H9 (cell line): ENCODE measurements around the gene FAM13A. TPM values are rescaled to one million over a fixed set of nuclear protein-coding genes. Genes with fewer than 3 reads are reported as not detected.

ENCODE experiments used
- DNase-seq: peaks from one replicate; pipeline ENCODE4 v3.0.0-alpha.2; 2017
- H2AFZ ChIP-seq: one replicate; pipeline ENCODE4 v1.6.1; 2013; ENCODE audit warnings: mild to moderate bottlenecking, low read length, control low read depth, moderate library complexity
- H2AK5ac ChIP-seq: 2 replicates; pipeline ENCODE4 v1.6.1; 2013; ENCODE audit warnings: low read length, control low read depth, mixed read lengths; ENCODE audit not compliant: insufficient read length
- H2BK120ac ChIP-seq: one replicate; pipeline ENCODE4 v1.6.1; 2013; ENCODE audit warnings: low read depth, mild to moderate bottlenecking, low read length, control low read depth, inconsistent platforms; ENCODE audit not compliant: poor library complexity, severe bottlenecking
- H2BK12ac ChIP-seq: 2 replicates; pipeline ENCODE4 v1.6.1; 2013; ENCODE audit warnings: low read length, control low read depth, mixed read lengths, low read depth; ENCODE audit not compliant: insufficient read length
- H2BK15ac ChIP-seq: 2 replicates; pipeline ENCODE4 v1.6.1; 2013; ENCODE audit warnings: low read depth, low read length, control low read depth
- H2BK20ac ChIP-seq: one replicate; pipeline ENCODE4 v1.6.1; 2013; ENCODE audit warnings: low read depth, mild to moderate bottlenecking, low read length, control low read depth, inconsistent platforms; ENCODE audit not compliant: poor library complexity, severe bottlenecking
- H2BK5ac ChIP-seq: 2 replicates; pipeline ENCODE4 v1.6.1; 2013; ENCODE audit warnings: low read length, control low read depth, mixed read lengths; ENCODE audit not compliant: insufficient read length
- H3K14ac ChIP-seq: 2 replicates; pipeline ENCODE4 v1.6.1; 2013; ENCODE audit warnings: low read length, control low read depth; ENCODE audit not compliant: insufficient read depth
- H3K18ac ChIP-seq: 2 replicates; pipeline ENCODE4 v1.6.1; 2013; ENCODE audit warnings: low read depth, mild to moderate bottlenecking, mixed read lengths, low read length, control low read depth; ENCODE audit not compliant: insufficient read length
- H3K23ac ChIP-seq: 2 replicates; pipeline ENCODE4 v1.6.1; 2013; ENCODE audit warnings: low read length, control low read depth, mixed read lengths, low read depth; ENCODE audit not compliant: insufficient read length
- H3K23me2 ChIP-seq: 2 replicates; pipeline ENCODE4 v1.6.1; 2013; ENCODE audit warnings: low read depth, mild to moderate bottlenecking, mixed read lengths, low read length, control low read depth; ENCODE audit not compliant: insufficient read length, poor library complexity, severe bottlenecking
- H3K27ac ChIP-seq: 2 replicates; pipeline ENCODE4 v1.5.1; 2013; ENCODE audit warnings: low read length, control low read depth, mixed read lengths, low read depth; ENCODE audit not compliant: insufficient read length
- H3K27me3 ChIP-seq: 2 replicates; pipeline ENCODE4 v1.6.1; 2013; ENCODE audit warnings: low read length, control low read depth, inconsistent platforms; ENCODE audit not compliant: insufficient read depth
- H3K4ac ChIP-seq: 2 replicates; pipeline ENCODE4 v1.6.1; 2013; ENCODE audit warnings: low read depth, mild to moderate bottlenecking, control low read depth, inconsistent platforms, low read length, moderate library complexity
- H3K4me1 ChIP-seq: 2 replicates; pipeline ENCODE4 v1.6.1; 2013; ENCODE audit warnings: low read length, control low read depth, inconsistent platforms; ENCODE audit not compliant: insufficient read depth
- H3K4me2 ChIP-seq: 2 replicates; pipeline ENCODE4 v1.6.1; 2013; ENCODE audit warnings: low read length, control low read depth, mixed read lengths; ENCODE audit not compliant: insufficient read length, insufficient read depth
- H3K56ac ChIP-seq: 2 replicates; pipeline ENCODE4 v1.6.1; 2013; ENCODE audit warnings: low read depth, mild to moderate bottlenecking, mixed read lengths, low read length, control low read depth; ENCODE audit not compliant: insufficient read length
- H3K79me1 ChIP-seq: 2 replicates; pipeline ENCODE4 v1.6.1; 2013; ENCODE audit warnings: low read depth, mild to moderate bottlenecking, moderate library complexity, low read length, control low read depth, inconsistent platforms; ENCODE audit not compliant: insufficient read depth, poor library complexity, severe bottlenecking
- H3K79me2 ChIP-seq: 2 replicates; pipeline ENCODE4 v1.6.1; 2013; ENCODE audit warnings: low read length, control low read depth, inconsistent platforms; ENCODE audit not compliant: insufficient read depth
- H3K9ac ChIP-seq: 2 replicates; pipeline ENCODE4 v1.6.1; 2013; ENCODE audit warnings: low read length, control low read depth, mixed read lengths; ENCODE audit not compliant: insufficient read length; ENCODE audit errors: extremely low read depth
- H3K9me3 ChIP-seq: one replicate; pipeline ENCODE4 v1.6.1; 2013; ENCODE audit warnings: low read depth, low read length, inconsistent platforms; ENCODE audit not compliant: control insufficient read depth
- H3T11ph ChIP-seq: one replicate; pipeline ENCODE4 v1.6.1; 2013; ENCODE audit warnings: mild to moderate bottlenecking, low read length, control low read depth, inconsistent platforms
- H4K20me1 ChIP-seq: one replicate; pipeline ENCODE4 v1.6.1; 2013; ENCODE audit not compliant: control insufficient read depth, insufficient read length, insufficient read depth
- H4K5ac ChIP-seq: 2 replicates; pipeline ENCODE4 v1.6.1; 2013; ENCODE audit warnings: low read depth, mild to moderate bottlenecking, mixed read lengths, low read length, control low read depth; ENCODE audit not compliant: insufficient read length
- H4K8ac ChIP-seq: replicated peaks from 2 replicates; pipeline ENCODE4 v1.6.1; 2013; ENCODE audit warnings: low read length, control low read depth, mixed read lengths, low read depth; ENCODE audit not compliant: insufficient read length
- H4K91ac ChIP-seq: 2 replicates; pipeline ENCODE4 v1.6.1; 2013; ENCODE audit warnings: low read depth, mild to moderate bottlenecking, moderate library complexity, mixed read lengths, low read length, control low read depth; ENCODE audit not compliant: insufficient read length
- H3K27ac Mint-ChIP-seq, 3 experiments: 2 replicates in 2 of 3; 3 replicates in 1 of 3; pipeline ENCODE4 v1.8.0; 2020 to 2021; ENCODE audit warnings: mixed read lengths in 3 of 3, mild to moderate bottlenecking in 1 of 3, moderate library complexity in 1 of 3
- H3K27me3 Mint-ChIP-seq: 2 replicates; pipeline ENCODE4 v1.8.0; 2021; ENCODE audit warnings: low read depth, mild to moderate bottlenecking, moderate library complexity, mixed read lengths
- H3K36me3 Mint-ChIP-seq, 3 experiments: 2 replicates in 2 of 3; 3 replicates in 1 of 3; pipeline ENCODE4 v1.8.0; 2020 to 2021; ENCODE audit warnings: low read depth in 3 of 3, mixed read lengths in 3 of 3; ENCODE audit not compliant: insufficient read depth in 1 of 3
- H3K4me1 Mint-ChIP-seq, 2 experiments: 2 replicates each; pipeline ENCODE4 v1.8.0; 2020; ENCODE audit warnings: mixed read lengths in 2 of 2
- H3K4me3 Mint-ChIP-seq, 2 experiments: 2 replicates in 1 of 2; 3 replicates in 1 of 2; pipeline ENCODE4 v1.8.0; 2020 to 2021; ENCODE audit warnings: mild to moderate bottlenecking in 2 of 2, mixed read lengths in 2 of 2, moderate library complexity in 1 of 2
- H3K9me3 Mint-ChIP-seq, 2 experiments: 2 replicates in 1 of 2; 3 replicates in 1 of 2; pipeline ENCODE4 v1.8.0; 2020; ENCODE audit warnings: mild to moderate bottlenecking in 2 of 2, mixed read lengths in 2 of 2, moderate library complexity in 1 of 2
- CTCF ChIP-seq: fragments of 200-600 bp; sonication (generic); conservative IDR thresholded peaks from 3 replicates; pipeline ENCODE4 v1.8.0; 2021; ENCODE audit warnings: antibody characterized with exemption, mild to moderate bottlenecking
- total RNA-seq: library from RNA; stranded (reverse); gene quantifications from 2 replicates; pipeline ENCODE4 v1.2.1, GENCODE V29; 2021

Gene FAM13A
- total RNA-seq, 1 experiment from 2014 or later: 12.7 TPM

GRCh38 chr4:89077761-89078160, 20.8 kb upstream of the FAM13A start:
- H3K36me3 Mint-ChIP-seq: peaks cover 0 to 13% (median 7%) of the 10 kb centered on the region in 3 experiments; a peak in 4 of 7 replicates
- Histone ChIP-seq H3K79me2 (no peaks in the 10 kb centered on the region), H4K5ac (no peak overlapping the region), H2AK5ac (no peak overlapping the region), H2AFZ (no peak overlapping the region), H3K14ac (no peak overlapping the region), H2BK120ac (no peak overlapping the region), H3K18ac (no peak overlapping the region), H3K27me3 (no peaks in the 10 kb centered on the region), H3K9me3 (peaks cover 5% of the 10 kb centered on the region), H4K20me1 (no peaks in the 10 kb centered on the region), H3T11ph (no peak overlapping the region), H3K79me1 (no peaks in the 10 kb centered on the region), H2BK12ac (no peak overlapping the region), H3K4ac (no peak overlapping the region), H3K23ac (no peak overlapping the region), H2BK15ac (no peak overlapping the region), H2BK5ac (no peak overlapping the region), H3K4me1 (no peaks in the 10 kb centered on the region), H4K8ac (no peak overlapping the region), H3K23me2 (no peaks in the 10 kb centered on the region), H3K4me2 (no peak overlapping the region), H3K56ac (no peak overlapping the region), H3K9ac (no peak overlapping the region), H4K91ac (no peak overlapping the region), H2BK20ac (no peak overlapping the region), H3K27ac (no peak overlapping the region)
- H3K27ac Mint-ChIP-seq: no peak overlapping the region
- no peak for TF ChIP-seq CTCF
- peaks cover 0 to 4% of the 10 kb centered on the region in 2 experiments; a peak in 2 of 4 replicates for H3K4me1 Mint-ChIP-seq
- DNase-seq: no peak
- H3K9me3 Mint-ChIP-seq: peaks cover 14 to 25% of the 10 kb centered on the region in 2 experiments
- no peak overlapping the region for H3K4me3 Mint-ChIP-seq
- H3K27me3 Mint-ChIP-seq: no peaks in the 10 kb centered on the region
